Nephron (organoid): ENCODE measurements around the gene TFAP2E.

Experiments
- H3K27ac Mint-ChIP-seq, 3 experiments: 2 replicates each; pipeline ENCODE4 v1.8.0; 2020; ENCODE audit warnings: mixed read lengths in 3 of 3, mild to moderate bottlenecking in 2 of 3, moderate library complexity in 1 of 3
- H3K27me3 Mint-ChIP-seq: 2 replicates; pipeline ENCODE4 v1.8.0; 2021; ENCODE audit warnings: low read depth, mild to moderate bottlenecking, moderate library complexity, mixed read lengths
- H3K36me3 Mint-ChIP-seq: 2 replicates; pipeline ENCODE4 v1.8.0; 2020; ENCODE audit warnings: low read depth, mixed read lengths
- H3K4me1 Mint-ChIP-seq: 2 replicates; pipeline ENCODE4 v1.8.0; 2020; ENCODE audit warnings: mixed read lengths
- H3K4me3 Mint-ChIP-seq, 3 experiments: 2 replicates each; pipeline ENCODE4 v1.8.0; 2020; ENCODE audit warnings: mild to moderate bottlenecking in 3 of 3, mixed read lengths in 3 of 3, moderate library complexity in 2 of 3
- H3K9me3 Mint-ChIP-seq: 2 replicates; pipeline ENCODE4 v1.8.0; 2020; ENCODE audit warnings: mixed read lengths
- TF ChIP-seq, protein P1 (sequence below), 3 experiments: fragments of 200-600 bp; sonication (generic); IDR thresholded peaks; one replicate each; pipeline ENCODE4 v1.5.0; 2021; ENCODE audit warnings: antibody characterized with exemption in 3 of 3; ENCODE audit not compliant: unreplicated experiment in 3 of 3

TFAP2E gene

DNA sequence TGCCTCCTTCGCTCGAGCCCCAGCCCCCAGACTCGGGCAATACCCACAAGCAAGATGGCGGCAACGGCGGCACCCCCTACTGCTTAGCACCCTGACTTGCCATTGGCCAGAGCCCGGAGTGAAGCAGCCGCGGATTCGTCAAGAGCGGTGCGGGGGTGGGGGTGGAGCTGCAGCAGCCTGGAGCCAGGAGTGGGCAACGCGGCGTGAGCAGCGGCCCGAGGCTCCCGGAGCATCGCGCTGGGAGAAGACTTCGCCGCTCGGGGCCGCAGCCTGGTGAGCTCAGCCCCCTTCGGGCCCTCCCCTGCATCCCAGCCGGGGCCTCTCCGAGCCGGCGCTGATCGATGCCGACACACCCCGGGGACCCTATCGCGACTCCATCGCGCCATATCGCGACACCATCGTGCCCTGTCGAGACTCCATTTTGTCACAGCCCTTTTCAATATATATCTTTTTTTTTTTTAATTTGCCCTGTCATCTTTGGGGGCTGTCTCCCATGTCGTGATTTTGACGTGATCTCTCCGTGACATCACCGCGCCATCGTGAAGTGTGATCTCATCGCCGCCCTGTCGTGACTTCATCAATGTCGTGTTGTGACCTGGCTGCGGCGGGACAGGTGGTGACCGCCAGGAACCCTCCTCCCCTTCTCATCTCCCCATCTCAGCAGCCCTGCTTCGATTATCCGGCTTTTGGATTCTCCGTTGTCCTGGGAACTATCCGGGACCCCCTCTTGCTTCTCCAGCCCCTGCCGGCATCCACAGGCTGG lies 15.3 kb upstream of the TFAP2E start, which contains the start of gene NCDN:
TSS of gene NCDN (plus strand) at position 189 of the 763 bp plus-strand sequence. CDS start at position 581, 392 bp downstream.
- TF ChIP-seq, protein P1, sequence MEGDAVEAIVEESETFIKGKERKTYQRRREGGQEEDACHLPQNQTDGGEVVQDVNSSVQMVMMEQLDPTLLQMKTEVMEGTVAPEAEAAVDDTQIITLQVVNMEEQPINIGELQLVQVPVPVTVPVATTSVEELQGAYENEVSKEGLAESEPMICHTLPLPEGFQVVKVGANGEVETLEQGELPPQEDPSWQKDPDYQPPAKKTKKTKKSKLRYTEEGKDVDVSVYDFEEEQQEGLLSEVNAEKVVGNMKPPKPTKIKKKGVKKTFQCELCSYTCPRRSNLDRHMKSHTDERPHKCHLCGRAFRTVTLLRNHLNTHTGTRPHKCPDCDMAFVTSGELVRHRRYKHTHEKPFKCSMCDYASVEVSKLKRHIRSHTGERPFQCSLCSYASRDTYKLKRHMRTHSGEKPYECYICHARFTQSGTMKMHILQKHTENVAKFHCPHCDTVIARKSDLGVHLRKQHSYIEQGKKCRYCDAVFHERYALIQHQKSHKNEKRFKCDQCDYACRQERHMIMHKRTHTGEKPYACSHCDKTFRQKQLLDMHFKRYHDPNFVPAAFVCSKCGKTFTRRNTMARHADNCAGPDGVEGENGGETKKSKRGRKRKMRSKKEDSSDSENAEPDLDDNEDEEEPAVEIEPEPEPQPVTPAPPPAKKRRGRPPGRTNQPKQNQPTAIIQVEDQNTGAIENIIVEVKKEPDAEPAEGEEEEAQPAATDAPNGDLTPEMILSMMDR (IDR thresholded peaks at IDR 0.05; ENCODE audit: unreplicated experiment in 3 of 3) = no peak

DNA sequence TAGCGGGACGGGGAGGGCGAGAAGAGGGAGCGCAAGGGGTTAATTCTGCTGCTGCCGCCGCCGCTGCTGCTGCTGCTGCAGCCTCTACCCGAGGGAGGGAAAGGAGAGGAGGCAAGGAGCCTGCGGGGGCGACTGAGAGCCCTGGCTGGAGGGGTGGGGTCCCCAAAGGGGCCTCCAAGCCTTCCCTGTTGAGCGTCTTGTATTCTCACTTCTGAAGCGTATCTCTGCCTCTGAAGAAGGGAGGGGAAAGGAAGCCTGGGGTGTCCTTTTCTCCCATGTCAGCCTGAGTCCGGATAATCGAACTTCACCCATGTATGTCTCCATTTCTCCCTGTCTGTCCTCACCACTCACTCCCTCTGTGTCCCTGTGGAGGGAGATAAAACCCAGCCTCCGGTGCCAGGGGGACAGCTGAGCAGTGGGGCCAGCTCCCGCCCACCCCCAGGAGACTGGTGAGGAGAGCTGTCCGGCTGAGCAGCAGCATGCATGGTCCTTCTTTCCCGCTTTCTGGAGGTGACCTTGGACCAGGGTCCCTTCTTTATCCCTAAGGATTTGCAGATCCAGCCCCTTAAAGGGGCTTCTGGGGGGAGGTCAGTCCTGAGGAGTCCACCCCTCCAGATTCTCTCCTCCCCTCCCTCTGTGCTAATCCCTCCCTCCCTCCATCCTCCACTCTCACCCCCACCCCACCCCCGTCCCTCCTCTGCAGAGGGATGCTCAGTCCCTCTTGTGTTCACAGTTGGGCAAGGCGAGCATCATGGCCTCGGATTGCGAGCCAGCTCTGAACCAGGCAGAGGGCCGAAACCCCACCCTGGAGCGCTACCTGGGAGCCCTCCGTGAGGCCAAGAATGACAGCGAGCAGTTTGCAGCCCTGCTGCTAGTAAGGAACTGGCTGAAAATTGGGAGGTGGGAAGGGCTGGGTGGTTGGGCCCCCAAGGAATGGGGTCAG lies 14.5 kb upstream of the TFAP2E start:
- TF ChIP-seq, protein P1 (IDR thresholded peaks at IDR 0.05; ENCODE audit: unreplicated experiment in 3 of 3) = no peak
- H3K27ac Mint-ChIP-seq = peak overlapping the region; percentile 92 to 99 (median 95)
- H3K27me3 Mint-ChIP-seq = no peaks in the 10 kb centered on the region
- peaks cover 12% of the 10 kb centered on the region for H3K36me3 Mint-ChIP-seq
- H3K9me3 Mint-ChIP-seq = no peaks in the 10 kb centered on the region
- H3K4me3 Mint-ChIP-seq = peak overlapping the region; percentile 98 to 100 (median 99)
- H3K4me1 Mint-ChIP-seq = peaks cover 43% of the 10 kb centered on the region

More for the DNA sequence above, 15.3 kb upstream of the TFAP2E start, which contains the start of gene NCDN:
- Mint-ChIP-seq H3K27me3 (no peaks in the 10 kb centered on the region), H3K27ac (peak within 1 kb of the TSS; percentile 92 to 99 (median 95)), H3K9me3 (no peaks in the 10 kb centered on the region), H3K4me1 (peaks cover 48% of the 10 kb centered on the region), H3K4me3 (peak within 1 kb of the TSS; percentile 98 to 100 (median 99)), H3K36me3 (peaks cover 17% of the 10 kb centered on the region)

- H3K4me1 Mint-ChIP-seq = peaks cover 39% of the 10 kb centered on the region
- TF ChIP-seq, protein P1 (IDR thresholded peaks at IDR 0.05; ENCODE audit: unreplicated experiment in 3 of 3) = no peak
- H3K36me3 Mint-ChIP-seq = peaks cover 16% of the 10 kb centered on the region
- H3K27me3 Mint-ChIP-seq = no peaks in the 10 kb centered on the region
- H3K9me3 Mint-ChIP-seq = no peaks in the 10 kb centered on the region
- peak overlapping the region; percentile 73 to 100 (median 99) for H3K4me3 Mint-ChIP-seq
- peak overlapping the region in 1 of 3 experiments; percentile 95 for H3K27ac Mint-ChIP-seq
These were observed 13.7 kb upstream of the TFAP2E start for GRCh38 chr1:35559317-35559944.

DNA sequence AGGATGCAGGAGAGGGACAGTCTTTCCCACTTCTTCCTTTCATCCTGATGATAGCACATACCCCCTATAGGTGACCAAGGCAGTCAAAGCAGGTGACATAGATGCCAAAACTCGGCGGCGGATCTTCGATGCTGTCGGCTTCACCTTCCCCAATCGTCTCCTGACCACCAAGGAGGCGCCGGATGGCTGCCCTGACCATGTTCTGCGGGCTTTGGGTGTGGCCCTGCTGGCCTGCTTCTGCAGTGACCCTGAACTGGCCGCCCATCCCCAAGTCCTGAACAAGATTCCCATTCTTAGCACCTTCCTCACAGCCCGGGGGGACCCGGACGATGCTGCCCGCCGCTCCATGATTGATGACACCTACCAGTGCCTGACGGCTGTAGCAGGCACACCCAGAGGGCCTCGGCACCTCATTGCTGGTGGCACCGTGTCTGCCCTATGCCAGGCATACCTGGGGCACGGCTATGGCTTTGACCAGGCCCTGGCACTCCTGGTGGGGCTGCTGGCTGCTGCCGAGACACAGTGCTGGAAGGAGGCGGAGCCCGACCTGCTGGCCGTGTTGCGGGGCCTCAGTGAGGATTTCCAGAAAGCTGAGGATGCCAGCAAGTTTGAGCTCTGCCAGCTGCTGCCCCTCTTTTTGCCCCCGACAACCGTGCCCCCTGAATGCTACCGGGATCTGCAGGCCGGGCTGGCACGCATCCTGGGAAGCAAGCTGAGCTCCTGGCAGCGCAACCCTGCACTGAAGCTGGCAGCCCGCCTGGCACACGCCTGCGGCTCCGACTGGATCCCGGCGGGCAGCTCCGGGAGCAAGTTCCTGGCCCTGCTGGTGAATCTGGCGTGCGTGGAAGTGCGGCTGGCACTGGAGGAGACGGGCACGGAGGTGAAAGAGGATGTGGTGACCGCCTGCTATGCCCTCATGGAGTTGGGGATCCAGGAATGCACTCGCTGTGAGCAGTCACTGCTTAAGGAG lies 12.6 kb upstream of the TFAP2E start:
- no peak overlapping the region for H3K27ac Mint-ChIP-seq
- no peaks in the 10 kb centered on the region for H3K27me3 Mint-ChIP-seq
- peak overlapping the region; percentile 73 to 100 (median 99) for H3K4me3 Mint-ChIP-seq
- TF ChIP-seq, protein P1 (IDR thresholded peaks at IDR 0.05; ENCODE audit: unreplicated experiment in 3 of 3) = no peak
- peaks cover 17% of the 10 kb centered on the region for H3K36me3 Mint-ChIP-seq
- no peaks in the 10 kb centered on the region for H3K9me3 Mint-ChIP-seq
- peaks cover 28% of the 10 kb centered on the region for H3K4me1 Mint-ChIP-seq
